Measurements from ENCODE around the gene TSPAN18. TPM values are rescaled to one million over a fixed set of nuclear protein-coding genes. Genes with fewer than 3 reads are reported as not detected.

Gene TSPAN18
- total RNA-seq, 4 donors from 2014 or later = 3.6 to 12.4 (median 8.2) TPM

DNA sequence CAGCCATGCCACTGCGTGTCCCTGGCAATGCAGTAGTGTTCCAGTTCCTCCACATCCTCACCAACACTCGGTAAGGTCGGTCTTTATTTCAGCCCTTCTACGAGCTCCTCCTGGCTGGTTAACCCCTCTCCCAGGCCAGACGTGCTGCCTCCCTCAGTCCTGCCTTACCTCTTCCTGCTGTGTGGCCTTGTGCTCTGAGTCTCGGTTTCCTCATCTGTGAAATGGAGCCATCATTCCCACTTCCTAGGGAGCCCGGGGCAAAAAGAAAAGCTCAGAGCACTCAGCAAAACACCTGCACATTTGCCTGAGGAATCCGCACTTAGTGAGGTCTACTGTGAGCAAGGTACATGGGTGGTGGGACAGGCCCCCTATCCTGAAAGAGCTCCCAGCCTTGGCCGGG lies 214.1 kb downstream of the TSPAN18 start:
- intact Hi-C loops (cut with DNase I) = no loop called here
- no peaks in the 10 kb centered on the region for H3K9me3 ChIP-seq
- peak overlapping the region in 1 of 3 donors; percentile 30 for H3K27ac ChIP-seq
- H3K4me1 ChIP-seq = peaks cover 29 to 61% of the 10 kb centered on the region in 2 donors
- no peaks in the 10 kb centered on the region for H3K27me3 ChIP-seq
- H3K36me3 ChIP-seq = no peaks in the 10 kb centered on the region
- no peak for DNase-seq
- 89 to 96% methylated on average over 7 to 9 of the region's 9 CpGs for WGBS, 2 donors
- TF ChIP-seq, protein P1, sequence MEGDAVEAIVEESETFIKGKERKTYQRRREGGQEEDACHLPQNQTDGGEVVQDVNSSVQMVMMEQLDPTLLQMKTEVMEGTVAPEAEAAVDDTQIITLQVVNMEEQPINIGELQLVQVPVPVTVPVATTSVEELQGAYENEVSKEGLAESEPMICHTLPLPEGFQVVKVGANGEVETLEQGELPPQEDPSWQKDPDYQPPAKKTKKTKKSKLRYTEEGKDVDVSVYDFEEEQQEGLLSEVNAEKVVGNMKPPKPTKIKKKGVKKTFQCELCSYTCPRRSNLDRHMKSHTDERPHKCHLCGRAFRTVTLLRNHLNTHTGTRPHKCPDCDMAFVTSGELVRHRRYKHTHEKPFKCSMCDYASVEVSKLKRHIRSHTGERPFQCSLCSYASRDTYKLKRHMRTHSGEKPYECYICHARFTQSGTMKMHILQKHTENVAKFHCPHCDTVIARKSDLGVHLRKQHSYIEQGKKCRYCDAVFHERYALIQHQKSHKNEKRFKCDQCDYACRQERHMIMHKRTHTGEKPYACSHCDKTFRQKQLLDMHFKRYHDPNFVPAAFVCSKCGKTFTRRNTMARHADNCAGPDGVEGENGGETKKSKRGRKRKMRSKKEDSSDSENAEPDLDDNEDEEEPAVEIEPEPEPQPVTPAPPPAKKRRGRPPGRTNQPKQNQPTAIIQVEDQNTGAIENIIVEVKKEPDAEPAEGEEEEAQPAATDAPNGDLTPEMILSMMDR (IDR thresholded peaks at IDR 0.05) = no peak
- no peak for TF ChIP-seq POLR2A (IDR thresholded peaks at IDR 0.05)
- no peak overlapping the region for H3K4me3 ChIP-seq (replicated peaks in 1 of 3)

DNA sequence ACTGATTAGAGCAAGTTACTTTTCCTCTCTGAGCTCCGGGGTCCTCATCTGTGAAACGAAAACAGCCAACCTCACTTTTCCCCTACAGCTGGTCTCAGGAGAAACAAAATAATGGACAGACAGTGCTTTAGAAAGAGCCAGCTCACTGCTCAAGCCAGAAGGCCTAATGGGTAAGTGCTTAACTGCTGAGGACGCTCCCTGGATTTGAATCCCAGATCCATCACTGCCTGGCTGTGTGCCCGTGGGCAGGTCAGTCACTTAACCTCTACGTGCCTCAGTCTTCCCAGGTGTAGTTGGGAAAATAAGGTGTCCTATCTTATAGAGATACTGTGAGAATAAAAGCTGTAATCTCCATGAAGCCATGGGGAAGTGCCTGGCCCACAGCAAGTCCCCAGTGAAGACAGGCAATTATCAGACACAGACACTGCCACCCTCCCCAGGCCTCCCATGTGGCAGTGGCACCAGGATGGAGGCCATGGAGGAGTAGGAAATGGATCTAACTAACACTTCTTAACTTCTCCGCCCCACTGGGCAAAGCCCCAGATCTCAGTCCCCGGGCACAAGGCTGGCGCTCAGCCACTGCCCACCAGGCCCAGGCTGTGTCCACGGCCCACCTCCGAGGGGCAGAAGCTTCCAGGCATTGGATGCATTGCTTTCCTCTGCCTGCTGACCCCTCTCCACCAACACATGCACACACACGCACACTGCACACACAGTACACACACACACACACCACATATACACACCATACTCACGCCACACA lies 214.7 kb downstream of the TSPAN18 start:
- no peaks in the 10 kb centered on the region for H3K27me3 ChIP-seq
- peak overlapping the region in 2 of 3 donors; percentile 13 to 30 for H3K27ac ChIP-seq
- H3K4me1 ChIP-seq = peaks cover 29 to 63% of the 10 kb centered on the region in 2 donors
- no peak for TF ChIP-seq POLR2A (IDR thresholded peaks at IDR 0.05)
- TF ChIP-seq, protein P1 (IDR thresholded peaks at IDR 0.05) = no peak
- no peak overlapping the region for H3K4me3 ChIP-seq (replicated peaks in 1 of 3)
- 75% methylated on average over 12 of the region's 12 CpGs for WGBS, 2 donors
- H3K9me3 ChIP-seq = no peaks in the 10 kb centered on the region
- intact Hi-C loops (cut with DNase I) = no loop called here
- DNase-seq = no peak
- H3K36me3 ChIP-seq = no peaks in the 10 kb centered on the region

GRCh38 chr11:44942029-44942955 lies 215.5 kb downstream of the TSPAN18 start:
- TF ChIP-seq POLR2A (IDR thresholded peaks at IDR 0.05) = no peak
- TF ChIP-seq, protein P1 (IDR thresholded peaks at IDR 0.05) = no peak
- Histone ChIP-seq H3K27me3 (no peaks in the 10 kb centered on the region), H3K36me3 (no peaks in the 10 kb centered on the region), H3K4me3 (replicated peaks in 1 of 3) (no peak overlapping the region), H3K4me1 (peaks cover 29 to 71% of the 10 kb centered on the region in 2 donors), H3K27ac (peak overlapping the region in 1 of 3 donors; percentile 1), H3K9me3 (no peaks in the 10 kb centered on the region)
- 87 to 91% methylated on average over 10 of the region's 10 CpGs for WGBS, 2 donors
- no peak for DNase-seq
- intact Hi-C loops (cut with DNase I) = no loop called here

- H3K9me3 ChIP-seq = no peaks in the 10 kb centered on the region
- peaks cover 29 to 78% of the 10 kb centered on the region in 2 donors for H3K4me1 ChIP-seq
- peak; percentile 98 for DNase-seq
- H3K4me3 ChIP-seq (replicated peaks in 1 of 3) = no peak overlapping the region
- WGBS, 2 donors = 19 to 33% methylated on average over 7 of the region's 7 CpGs
- H3K27me3 ChIP-seq = no peaks in the 10 kb centered on the region
- peak overlapping the region; percentile 16 to 40 (median 30) for H3K27ac ChIP-seq
- TF ChIP-seq POLR2A (IDR thresholded peaks at IDR 0.05) = peak in 1 of 2 donors; percentile 10
- TF ChIP-seq, protein P1 (IDR thresholded peaks at IDR 0.05) = peak in 1 of 6 experiments; percentile 30
- intact Hi-C loops (cut with DNase I) = no loop called here
- H3K36me3 ChIP-seq = no peaks in the 10 kb centered on the region
Observed at GRCh38 chr11:44943118-44943517, 216.4 kb downstream of the TSPAN18 start.

All from thyroid gland (tissue), 4 donors.